H9 (cell line): ENCODE data around the gene HES4. TPM values are rescaled to one million over a fixed set of nuclear protein-coding genes. Genes with fewer than 3 reads are reported as not detected.
"Not testable (repeated sequence)": the region's sequence is repeated elsewhere in the genome, so short reads cannot be mapped to it uniquely, and the experiment has no call there.

ENCODE experiments used
- DNase-seq: peaks from one replicate; pipeline ENCODE4 v3.0.0-alpha.2; 2017
- H2AFZ ChIP-seq: one replicate; pipeline ENCODE4 v1.6.1; 2013; ENCODE audit warnings: mild to moderate bottlenecking, low read length, control low read depth, moderate library complexity
- H2AK5ac ChIP-seq: 2 replicates; pipeline ENCODE4 v1.6.1; 2013; ENCODE audit warnings: low read length, control low read depth, mixed read lengths; ENCODE audit not compliant: insufficient read length
- H2BK120ac ChIP-seq: one replicate; pipeline ENCODE4 v1.6.1; 2013; ENCODE audit warnings: low read depth, mild to moderate bottlenecking, low read length, control low read depth, inconsistent platforms; ENCODE audit not compliant: poor library complexity, severe bottlenecking
- H2BK12ac ChIP-seq: 2 replicates; pipeline ENCODE4 v1.6.1; 2013; ENCODE audit warnings: low read length, control low read depth, mixed read lengths, low read depth; ENCODE audit not compliant: insufficient read length
- H2BK15ac ChIP-seq: 2 replicates; pipeline ENCODE4 v1.6.1; 2013; ENCODE audit warnings: low read depth, low read length, control low read depth
- H2BK20ac ChIP-seq: one replicate; pipeline ENCODE4 v1.6.1; 2013; ENCODE audit warnings: low read depth, mild to moderate bottlenecking, low read length, control low read depth, inconsistent platforms; ENCODE audit not compliant: poor library complexity, severe bottlenecking
- H2BK5ac ChIP-seq: 2 replicates; pipeline ENCODE4 v1.6.1; 2013; ENCODE audit warnings: low read length, control low read depth, mixed read lengths; ENCODE audit not compliant: insufficient read length
- H3K14ac ChIP-seq: 2 replicates; pipeline ENCODE4 v1.6.1; 2013; ENCODE audit warnings: low read length, control low read depth; ENCODE audit not compliant: insufficient read depth
- H3K18ac ChIP-seq: 2 replicates; pipeline ENCODE4 v1.6.1; 2013; ENCODE audit warnings: low read depth, mild to moderate bottlenecking, mixed read lengths, low read length, control low read depth; ENCODE audit not compliant: insufficient read length
- H3K23ac ChIP-seq: 2 replicates; pipeline ENCODE4 v1.6.1; 2013; ENCODE audit warnings: low read length, control low read depth, mixed read lengths, low read depth; ENCODE audit not compliant: insufficient read length
- H3K23me2 ChIP-seq: 2 replicates; pipeline ENCODE4 v1.6.1; 2013; ENCODE audit warnings: low read depth, mild to moderate bottlenecking, mixed read lengths, low read length, control low read depth; ENCODE audit not compliant: insufficient read length, poor library complexity, severe bottlenecking
- H3K27ac ChIP-seq: 2 replicates; pipeline ENCODE4 v1.5.1; 2013; ENCODE audit warnings: low read length, control low read depth, mixed read lengths, low read depth; ENCODE audit not compliant: insufficient read length
- H3K27me3 ChIP-seq: 2 replicates; pipeline ENCODE4 v1.6.1; 2013; ENCODE audit warnings: low read length, control low read depth, inconsistent platforms; ENCODE audit not compliant: insufficient read depth
- H3K4ac ChIP-seq: 2 replicates; pipeline ENCODE4 v1.6.1; 2013; ENCODE audit warnings: low read depth, mild to moderate bottlenecking, control low read depth, inconsistent platforms, low read length, moderate library complexity
- H3K4me1 ChIP-seq: 2 replicates; pipeline ENCODE4 v1.6.1; 2013; ENCODE audit warnings: low read length, control low read depth, inconsistent platforms; ENCODE audit not compliant: insufficient read depth
- H3K4me2 ChIP-seq: 2 replicates; pipeline ENCODE4 v1.6.1; 2013; ENCODE audit warnings: low read length, control low read depth, mixed read lengths; ENCODE audit not compliant: insufficient read length, insufficient read depth
- H3K56ac ChIP-seq: 2 replicates; pipeline ENCODE4 v1.6.1; 2013; ENCODE audit warnings: low read depth, mild to moderate bottlenecking, mixed read lengths, low read length, control low read depth; ENCODE audit not compliant: insufficient read length
- H3K79me1 ChIP-seq: 2 replicates; pipeline ENCODE4 v1.6.1; 2013; ENCODE audit warnings: low read depth, mild to moderate bottlenecking, moderate library complexity, low read length, control low read depth, inconsistent platforms; ENCODE audit not compliant: insufficient read depth, poor library complexity, severe bottlenecking
- H3K79me2 ChIP-seq: 2 replicates; pipeline ENCODE4 v1.6.1; 2013; ENCODE audit warnings: low read length, control low read depth, inconsistent platforms; ENCODE audit not compliant: insufficient read depth
- H3K9ac ChIP-seq: 2 replicates; pipeline ENCODE4 v1.6.1; 2013; ENCODE audit warnings: low read length, control low read depth, mixed read lengths; ENCODE audit not compliant: insufficient read length; ENCODE audit errors: extremely low read depth
- H3K9me3 ChIP-seq: one replicate; pipeline ENCODE4 v1.6.1; 2013; ENCODE audit warnings: low read depth, low read length, inconsistent platforms; ENCODE audit not compliant: control insufficient read depth
- H3T11ph ChIP-seq: one replicate; pipeline ENCODE4 v1.6.1; 2013; ENCODE audit warnings: mild to moderate bottlenecking, low read length, control low read depth, inconsistent platforms
- H4K20me1 ChIP-seq: one replicate; pipeline ENCODE4 v1.6.1; 2013; ENCODE audit not compliant: control insufficient read depth, insufficient read length, insufficient read depth
- H4K5ac ChIP-seq: 2 replicates; pipeline ENCODE4 v1.6.1; 2013; ENCODE audit warnings: low read depth, mild to moderate bottlenecking, mixed read lengths, low read length, control low read depth; ENCODE audit not compliant: insufficient read length
- H4K8ac ChIP-seq: replicated peaks from 2 replicates; pipeline ENCODE4 v1.6.1; 2013; ENCODE audit warnings: low read length, control low read depth, mixed read lengths, low read depth; ENCODE audit not compliant: insufficient read length
- H4K91ac ChIP-seq: 2 replicates; pipeline ENCODE4 v1.6.1; 2013; ENCODE audit warnings: low read depth, mild to moderate bottlenecking, moderate library complexity, mixed read lengths, low read length, control low read depth; ENCODE audit not compliant: insufficient read length
- H3K27ac Mint-ChIP-seq, 3 experiments: 2 replicates in 2 of 3; 3 replicates in 1 of 3; pipeline ENCODE4 v1.8.0; 2020 to 2021; ENCODE audit warnings: mixed read lengths in 3 of 3, mild to moderate bottlenecking in 1 of 3, moderate library complexity in 1 of 3
- H3K27me3 Mint-ChIP-seq: 2 replicates; pipeline ENCODE4 v1.8.0; 2021; ENCODE audit warnings: low read depth, mild to moderate bottlenecking, moderate library complexity, mixed read lengths
- H3K36me3 Mint-ChIP-seq, 3 experiments: 2 replicates in 2 of 3; 3 replicates in 1 of 3; pipeline ENCODE4 v1.8.0; 2020 to 2021; ENCODE audit warnings: low read depth in 3 of 3, mixed read lengths in 3 of 3; ENCODE audit not compliant: insufficient read depth in 1 of 3
- H3K4me1 Mint-ChIP-seq, 2 experiments: 2 replicates each; pipeline ENCODE4 v1.8.0; 2020; ENCODE audit warnings: mixed read lengths in 2 of 2
- H3K4me3 Mint-ChIP-seq, 2 experiments: 2 replicates in 1 of 2; 3 replicates in 1 of 2; pipeline ENCODE4 v1.8.0; 2020 to 2021; ENCODE audit warnings: mild to moderate bottlenecking in 2 of 2, mixed read lengths in 2 of 2, moderate library complexity in 1 of 2
- H3K9me3 Mint-ChIP-seq, 2 experiments: 2 replicates in 1 of 2; 3 replicates in 1 of 2; pipeline ENCODE4 v1.8.0; 2020; ENCODE audit warnings: mild to moderate bottlenecking in 2 of 2, mixed read lengths in 2 of 2, moderate library complexity in 1 of 2
- WGBS: extraction: QIAGEN DNeasy Blood & Tissue Kit; methylation state at CpG from one replicate; pipeline ENCODE4 v1.1.7; 2013; ENCODE audit warnings: missing lambda C conversion rate, low lambda C conversion rate, mixed read lengths; ENCODE audit not compliant: insufficient read length; ENCODE audit errors: extremely low coverage; 5-methylcytosine and 5-hydroxymethylcytosine counted together
- total RNA-seq: library from RNA; stranded (reverse); gene quantifications from 2 replicates; pipeline ENCODE4 v1.2.1, GENCODE V29; 2021
- TF ChIP-seq, protein P1 (sequence below): fragments of 200-600 bp; sonication (generic); conservative IDR thresholded peaks from 3 replicates; pipeline ENCODE4 v1.8.0; 2021; ENCODE audit warnings: antibody characterized with exemption, mild to moderate bottlenecking

Gene HES4
- total RNA-seq, 1 experiment from 2014 or later, result 4.0 TPM

DNA sequence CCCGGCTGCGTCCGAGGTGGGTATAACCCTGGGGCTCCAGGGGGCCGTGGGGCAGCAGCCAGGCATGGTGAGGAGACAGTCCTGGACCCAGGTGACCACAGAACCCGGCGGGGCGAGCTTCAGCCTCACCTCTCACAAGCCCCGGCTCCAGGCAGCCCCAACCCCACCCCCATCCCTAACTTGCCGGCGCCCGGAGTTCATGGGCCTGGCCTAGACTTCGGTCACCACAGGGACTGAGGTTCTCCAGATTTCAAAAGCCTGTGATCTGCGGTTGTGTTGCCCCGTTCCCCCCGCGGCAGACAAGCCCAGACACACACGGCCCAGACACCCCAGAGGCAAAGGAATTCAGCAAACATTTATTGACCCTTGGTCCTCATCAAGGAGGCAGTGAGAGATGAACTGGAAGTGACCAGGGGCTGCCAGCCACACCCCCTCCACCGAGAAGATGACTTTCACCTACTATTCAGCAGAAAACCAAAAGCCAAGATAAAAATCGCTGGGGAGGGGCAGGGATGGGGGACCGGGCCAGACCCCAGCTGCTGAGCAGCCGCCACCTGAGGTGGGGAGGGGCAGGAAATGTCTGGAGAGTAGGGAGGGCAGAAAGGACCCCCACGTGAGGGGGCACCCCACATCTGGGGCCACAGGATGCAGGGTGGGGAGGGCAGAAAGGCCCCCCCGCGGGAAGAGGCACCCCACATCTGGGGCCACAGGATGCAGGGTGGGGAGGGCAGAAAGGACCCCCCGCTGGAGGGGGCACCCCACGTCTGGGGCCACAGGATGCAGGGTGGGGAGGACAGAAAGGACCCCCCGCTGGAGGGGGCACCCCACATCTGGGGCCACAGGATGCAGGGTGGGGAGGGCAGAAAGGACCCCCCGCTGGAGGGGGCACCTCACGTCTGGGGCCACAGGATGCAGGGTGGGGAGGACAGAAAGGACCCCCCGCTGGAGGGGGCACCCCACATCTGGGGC, 3.9 kb downstream of the HES4 start:
- no peak overlapping the region for H3K9ac ChIP-seq
- no peak overlapping the region for H3K18ac ChIP-seq
- 0 out of 2 replicates have a peak, but pooled peaks cover 1% of the 10 kb centered on the region for H3K4me1 ChIP-seq
- H3K27me3 ChIP-seq, result peaks cover 34% of the 10 kb centered on the region; the same call in 1 of the 2 replicates
- H3K79me2 ChIP-seq, result no peaks in the 10 kb centered on the region
- TF ChIP-seq, protein P1, sequence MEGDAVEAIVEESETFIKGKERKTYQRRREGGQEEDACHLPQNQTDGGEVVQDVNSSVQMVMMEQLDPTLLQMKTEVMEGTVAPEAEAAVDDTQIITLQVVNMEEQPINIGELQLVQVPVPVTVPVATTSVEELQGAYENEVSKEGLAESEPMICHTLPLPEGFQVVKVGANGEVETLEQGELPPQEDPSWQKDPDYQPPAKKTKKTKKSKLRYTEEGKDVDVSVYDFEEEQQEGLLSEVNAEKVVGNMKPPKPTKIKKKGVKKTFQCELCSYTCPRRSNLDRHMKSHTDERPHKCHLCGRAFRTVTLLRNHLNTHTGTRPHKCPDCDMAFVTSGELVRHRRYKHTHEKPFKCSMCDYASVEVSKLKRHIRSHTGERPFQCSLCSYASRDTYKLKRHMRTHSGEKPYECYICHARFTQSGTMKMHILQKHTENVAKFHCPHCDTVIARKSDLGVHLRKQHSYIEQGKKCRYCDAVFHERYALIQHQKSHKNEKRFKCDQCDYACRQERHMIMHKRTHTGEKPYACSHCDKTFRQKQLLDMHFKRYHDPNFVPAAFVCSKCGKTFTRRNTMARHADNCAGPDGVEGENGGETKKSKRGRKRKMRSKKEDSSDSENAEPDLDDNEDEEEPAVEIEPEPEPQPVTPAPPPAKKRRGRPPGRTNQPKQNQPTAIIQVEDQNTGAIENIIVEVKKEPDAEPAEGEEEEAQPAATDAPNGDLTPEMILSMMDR, result no peak
- no peak overlapping the region for H4K5ac ChIP-seq
- H4K8ac ChIP-seq, result no peak overlapping the region
- H3K79me1 ChIP-seq, result no peaks in the 10 kb centered on the region
- Mint-ChIP-seq H3K27me3 (peaks cover 83% of the 10 kb centered on the region), H3K9me3 (peaks cover 12 to 16% of the 10 kb centered on the region in 2 experiments), H3K27ac (no peak overlapping the region; a peak in 1 of 7 replicates), H3K4me1 (peaks cover 5 to 11% of the 10 kb centered on the region in 2 experiments), H3K4me3 (no peak overlapping the region; a peak in 1 of 5 replicates), H3K36me3 (peaks cover 0 to 4% (median 3%) of the 10 kb centered on the region in 3 experiments; a peak in 2 of 7 replicates)
- no peak overlapping the region for H4K91ac ChIP-seq
- DNase-seq, result peak; percentile 35
- H2BK120ac ChIP-seq, result no peak overlapping the region
- H3K9me3 ChIP-seq, result no peaks in the 10 kb centered on the region
- no peak overlapping the region for H2AK5ac ChIP-seq
- no peak overlapping the region for H2AFZ ChIP-seq
- no peak overlapping the region for H2BK15ac ChIP-seq
- H3K27ac ChIP-seq, result no peak overlapping the region
- H4K20me1 ChIP-seq, result no peaks in the 10 kb centered on the region
- no peak overlapping the region for H3K56ac ChIP-seq
- no peak overlapping the region for H2BK12ac ChIP-seq
- H3K14ac ChIP-seq, result no peak overlapping the region
- WGBS, result no CpG with 5 or more reads among the region's 30 CpGs
- no peak overlapping the region for H3K23ac ChIP-seq
- H3K4me2 ChIP-seq, result no peak overlapping the region
- H3T11ph ChIP-seq, result no peak overlapping the region
- peaks cover 13% of the 10 kb centered on the region for H3K23me2 ChIP-seq
- no peak overlapping the region for H2BK20ac ChIP-seq
- H2BK5ac ChIP-seq, result no peak overlapping the region
- H3K4ac ChIP-seq, result no peak overlapping the region

- not testable (repeated sequence) for H4K91ac ChIP-seq, H3K9me3 ChIP-seq, H3K27ac Mint-ChIP-seq, H3T11ph ChIP-seq, H4K5ac ChIP-seq, H3K27ac ChIP-seq, H3K18ac ChIP-seq, H3K4me2 ChIP-seq, H3K23ac ChIP-seq, H2BK12ac ChIP-seq, H3K14ac ChIP-seq, H3K4me1 ChIP-seq, H2BK15ac ChIP-seq, H2BK120ac ChIP-seq, H2BK20ac ChIP-seq, H3K4me3 Mint-ChIP-seq, H3K79me2 ChIP-seq, H3K36me3 Mint-ChIP-seq, H3K4ac ChIP-seq, H4K20me1 ChIP-seq, H2AFZ ChIP-seq, DNase-seq, H3K9ac ChIP-seq, H2AK5ac ChIP-seq, H2BK5ac ChIP-seq, H3K56ac ChIP-seq, H4K8ac ChIP-seq, H3K79me1 ChIP-seq
- Mint-ChIP-seq H3K9me3 (peaks cover 12 to 16% of the 10 kb centered on the region in 2 experiments), H3K4me1 (peaks cover 3 to 11% of the 10 kb centered on the region in 2 experiments), H3K27me3 (peaks cover 91% of the 10 kb centered on the region)
- peaks cover 29% of the 10 kb centered on the region; the same call in 1 of the 2 replicates for H3K27me3 ChIP-seq
- no CpG with 5 or more reads among the region's 6 CpGs for WGBS
- H3K23me2 ChIP-seq, result peaks cover 12% of the 10 kb centered on the region
Observed at GRCh38 chr1:994546-994945, 5.4 kb downstream of the HES4 start.
